Transverse colon (tissue), 4 donors: ENCODE data around the gene KHDC3L. TPM values are rescaled to one million over a fixed set of nuclear protein-coding genes. Genes with fewer than 3 reads are reported as not detected.

Source experiments
- DNase-seq: peaks from one replicate; pipeline ENCODE4 v3.0.0-alpha.2; 2019
- H3K27ac ChIP-seq, 4 donors: fragments of 200-600 bp; sonication (generic); 2 replicates each; pipeline ENCODE4 v1.5.1; 2016 to 2018; ENCODE audit warnings: inconsistent platforms in 4 of 4
- H3K27me3 ChIP-seq: fragments of 200-600 bp; sonication (generic); 2 replicates; pipeline ENCODE4 v1.5.1; 2017; ENCODE audit warnings: inconsistent platforms
- H3K36me3 ChIP-seq, 4 donors: fragments of 200-600 bp; sonication (generic); 2 replicates each; pipeline ENCODE4 v1.5.1; 2017 to 2019; ENCODE audit warnings: inconsistent platforms in 4 of 4
- H3K4me1 ChIP-seq, 4 donors: fragments of 200-600 bp; sonication (generic); 2 replicates each; pipeline ENCODE4 v1.5.1; 2017 to 2020; ENCODE audit warnings: inconsistent platforms in 4 of 4
- H3K4me3 ChIP-seq, 4 donors: fragments of 200-600 bp; sonication (generic); 1 replicate in 1 of 4; 2 replicates in 3 of 4; pipeline versions ENCODE4 v1.5.1 to v1.6.1; 2017 to 2019; ENCODE audit warnings: inconsistent platforms in 4 of 4
- H3K9me3 ChIP-seq, 2 donors: fragments of 200-600 bp; sonication (generic); 2 replicates each; pipeline ENCODE4 v1.5.1; 2017 to 2019; ENCODE audit warnings: inconsistent platforms in 2 of 2
- CTCF ChIP-seq, 5 experiments: fragments of 200-600 bp in 3 of 5; fragments of 450-650 bp in 2 of 5; sonication (generic) in 3 of 5; IDR thresholded peaks; 1 replicate in 2 of 5; 2 replicates in 3 of 5; pipeline ENCODE4 v1.5.1; 2016 to 2017; ENCODE audit warnings: antibody characterized with exemption in 5 of 5, inconsistent platforms in 3 of 5, mild to moderate bottlenecking in 2 of 5, moderate library complexity in 1 of 5
- EP300 ChIP-seq: sonication (generic); formaldehyde crosslinking; IDR thresholded peaks from one replicate; pipeline ENCODE4 v1.6.1; 2017; ENCODE audit warnings: antibody characterized with exemption, low read depth
- POLR2A ChIP-seq: fragments of 450-650 bp; IDR thresholded peaks from one replicate; pipeline ENCODE4 v1.6.1; 2016; ENCODE audit warnings: antibody characterized with exemption, mild to moderate bottlenecking, moderate library complexity
- POLR2AphosphoS5 ChIP-seq, 3 donors: sonication (generic); formaldehyde crosslinking; IDR thresholded peaks; one replicate each; pipeline ENCODE4 v1.6.1; 2016; ENCODE audit warnings: antibody characterized with exemption in 3 of 3
- WGBS, 2 donors: methylation state at CpG; one replicate each; pipeline ENCODE4 v1.1.5; 2018; ENCODE audit warnings: low coverage in 1 of 2; 5-methylcytosine and 5-hydroxymethylcytosine counted together
- in situ Hi-C, 4 donors: fragments of 200-750 bp; cut with MboI; loops; one replicate each; pipeline versions ENCODE4 v1.15.0 to v1.15.1; 2017; ENCODE audit warnings: low sequenced_read_pairs in 3 of 4, low pct_ligation_motif_present in 1 of 4, low pct_unique_long_range_greater_than_20kb in 1 of 4
- intact Hi-C: fragments of 100-400 bp; cut with DNase I; formaldehyde crosslinking; loops from one replicate; pipeline ENCODE4 v1.15.1; 2023; ENCODE audit warnings: low total_unique reads
- total RNA-seq, 4 donors: library from RNA; depleted of rRNA; stranded (reverse); fragments of >200 nt; gene quantifications; one replicate each; pipeline ENCODE4 v1.1.0, GENCODE V29; 2016

The KHDC3L gene
- total RNA-seq, 4 donors from 2014 or later = not detected

- no peak overlapping the region for H3K4me3 ChIP-seq
- intact Hi-C loops = no loop called here
- in situ Hi-C loops = no loop called here
- TF ChIP-seq POLR2AphosphoS5 (IDR thresholded peaks at IDR 0.05) = no peak
- TF ChIP-seq EP300 = no peak
- no peak for TF ChIP-seq CTCF (IDR thresholded peaks at IDR 0.05)
- TF ChIP-seq POLR2A = no peak
- H3K36me3 ChIP-seq = no peaks in the 10 kb centered on the region
- H3K27ac ChIP-seq = no peak overlapping the region
- DNase-seq = no peak
- H3K27me3 ChIP-seq = no peaks in the 10 kb centered on the region
- 90% methylated on average over 14 of the region's 14 CpGs; no CpG with 5 or more reads in 1 of the 2 donors for WGBS, 2 donors
- H3K9me3 ChIP-seq = no peaks in the 10 kb centered on the region
- H3K4me1 ChIP-seq = no peaks in the 10 kb centered on the region
Observed at GRCh38 chr6:73364121-73364520, 1.7 kb downstream of the KHDC3L start.

- Histone ChIP-seq H3K27ac (no peak overlapping the region), H3K4me1 (no peaks in the 10 kb centered on the region), H3K27me3 (no peaks in the 10 kb centered on the region), H3K4me3 (no peak overlapping the region), H3K9me3 (no peaks in the 10 kb centered on the region), H3K36me3 (no peaks in the 10 kb centered on the region)
- intact Hi-C loops = no loop called here
- DNase-seq = no peak
- in situ Hi-C loops = no loop called here
- no peak for TF ChIP-seq POLR2AphosphoS5 (IDR thresholded peaks at IDR 0.05)
- TF ChIP-seq POLR2A = no peak
- no peak for TF ChIP-seq CTCF (IDR thresholded peaks at IDR 0.05)
- TF ChIP-seq EP300 = no peak
- WGBS, 2 donors = 79 to 94% methylated on average over 7 to 9 of the region's 9 CpGs
Observed at GRCh38 chr6:73364549-73364948, 2.1 kb downstream of the KHDC3L start.

GRCh38 chr6:73367761-73368355, 5.4 kb downstream of the KHDC3L start:
- H3K9me3 ChIP-seq = no peaks in the 10 kb centered on the region
- no peak for DNase-seq
- in situ Hi-C loops (no loop called here), intact Hi-C loops (no loop called here)
- no peaks in the 10 kb centered on the region for H3K4me1 ChIP-seq
- WGBS, 2 donors = 79 to 100% methylated on average over 4 to 16 of the region's 16 CpGs
- no peak overlapping the region for H3K27ac ChIP-seq
- no peaks in the 10 kb centered on the region for H3K27me3 ChIP-seq
- no peak for TF ChIP-seq EP300
- no peak for TF ChIP-seq CTCF (IDR thresholded peaks at IDR 0.05)
- no peak for TF ChIP-seq POLR2A
- no peak for TF ChIP-seq POLR2AphosphoS5 (IDR thresholded peaks at IDR 0.05)
- H3K36me3 ChIP-seq = no peaks in the 10 kb centered on the region
- no peak overlapping the region for H3K4me3 ChIP-seq

GRCh38 chr6:73368675-73369074, 6.2 kb downstream of the KHDC3L start:
- intact Hi-C loops (no loop called here), in situ Hi-C loops (no loop called here)
- no peaks in the 10 kb centered on the region for H3K36me3 ChIP-seq
- H3K27ac ChIP-seq = no peak overlapping the region
- no peak for DNase-seq
- H3K27me3 ChIP-seq = no peaks in the 10 kb centered on the region
- no peaks in the 10 kb centered on the region for H3K9me3 ChIP-seq
- WGBS, 2 donors = 86 to 91% methylated on average over 1 to 4 of the region's 4 CpGs
- TF ChIP-seq CTCF (IDR thresholded peaks at IDR 0.05) (no peak), POLR2AphosphoS5 (IDR thresholded peaks at IDR 0.05) (no peak), POLR2A (no peak), EP300 (no peak)
- no peak overlapping the region for H3K4me3 ChIP-seq
- no peaks in the 10 kb centered on the region for H3K4me1 ChIP-seq
